Endodermal cell (in vitro differentiated cells): Measurements from ENCODE around the gene DBP. TPM values are rescaled to one million over a fixed set of nuclear protein-coding genes. Genes with fewer than 3 reads are reported as not detected.

Experiments
- DNase-seq: peaks from one replicate; pipeline ENCODE4 v3.0.0-alpha.2; 2017
- H3K27ac ChIP-seq: 2 replicates; pipeline ENCODE4 v1.5.1; 2013; ENCODE audit warnings: mild to moderate bottlenecking, low read depth, low read length, moderate library complexity
- H3K27me3 ChIP-seq: 2 replicates; pipeline ENCODE4 v1.6.1; 2013; ENCODE audit warnings: mild to moderate bottlenecking, low read length, moderate library complexity; ENCODE audit not compliant: insufficient read depth, control insufficient read depth, poor library complexity, severe bottlenecking
- H3K36me3 ChIP-seq: 2 replicates; pipeline ENCODE4 v1.7.0; 2013; ENCODE audit warnings: mild to moderate bottlenecking, low read length, moderate library complexity; ENCODE audit not compliant: control insufficient read depth, insufficient read depth
- H3K4me1 ChIP-seq: one replicate; pipeline ENCODE4 v1.7.0; 2013; ENCODE audit warnings: low read length; ENCODE audit not compliant: control insufficient read depth, insufficient read depth
- H3K4me3 ChIP-seq: 2 replicates; pipeline ENCODE4 v1.5.1; 2013; ENCODE audit warnings: mild to moderate bottlenecking, low read length, moderate library complexity
- H3K9ac ChIP-seq: 2 replicates; pipeline ENCODE4 v1.6.1; 2013; ENCODE audit warnings: mild to moderate bottlenecking, low read length, moderate library complexity; ENCODE audit not compliant: poor library complexity, severe bottlenecking; ENCODE audit errors: extremely low read depth
- H3K9me3 ChIP-seq: 2 replicates; pipeline ENCODE4 v1.6.1; 2013; ENCODE audit warnings: mild to moderate bottlenecking, low read length, moderate library complexity; ENCODE audit not compliant: control insufficient read depth
- H3K27ac Mint-ChIP-seq: 2 replicates; pipeline ENCODE4 v1.8.0; 2020; ENCODE audit warnings: mixed read lengths
- H3K27me3 Mint-ChIP-seq: 2 replicates; pipeline ENCODE4 v1.8.0; 2021; ENCODE audit warnings: mild to moderate bottlenecking, mixed read lengths; ENCODE audit not compliant: insufficient read depth
- H3K36me3 Mint-ChIP-seq: 2 replicates; pipeline ENCODE4 v1.8.0; 2020; ENCODE audit warnings: low read depth, mixed read lengths
- H3K4me1 Mint-ChIP-seq: 2 replicates; pipeline ENCODE4 v1.8.0; 2020; ENCODE audit warnings: mixed read lengths
- H3K4me3 Mint-ChIP-seq: 2 replicates; pipeline ENCODE4 v1.8.0; 2020; ENCODE audit warnings: mild to moderate bottlenecking, moderate library complexity, mixed read lengths
- H3K9me3 Mint-ChIP-seq: 2 replicates; pipeline ENCODE4 v1.8.0; 2020; ENCODE audit warnings: mild to moderate bottlenecking, mixed read lengths
- WGBS, 2 experiments: methylation state at CpG; one replicate each; pipeline versions ENCODE4 v1.1.5 to v1.1.7; 2013; ENCODE audit warnings: missing lambda C conversion rate in 2 of 2, mixed read lengths in 1 of 2; ENCODE audit not compliant: insufficient coverage in 1 of 2, insufficient read length in 1 of 2; 5-methylcytosine and 5-hydroxymethylcytosine counted together
- total RNA-seq, 2 donors: library from RNA; stranded (reverse); fragmentation: NEBNext Ultra II Directional in 1 of 2; extraction: Animal tissue kit (Norgen Biotek cat#: 25700) in 1 of 2; gene quantifications; 2 replicates in 1 of 2; 3 replicates in 1 of 2; pipeline ENCODE4 v1.2.1, GENCODE V29; 2021
- TF ChIP-seq, protein P1 (sequence below): fragments of 200-600 bp; sonication (generic); conservative IDR thresholded peaks from 2 replicates; pipeline ENCODE4 v1.5.0; 2021; ENCODE audit warnings: antibody characterized with exemption, mild to moderate bottlenecking

Gene DBP
- total RNA-seq, 2 donors from 2014 or later: 5.3 to 13.1 TPM

DNA sequence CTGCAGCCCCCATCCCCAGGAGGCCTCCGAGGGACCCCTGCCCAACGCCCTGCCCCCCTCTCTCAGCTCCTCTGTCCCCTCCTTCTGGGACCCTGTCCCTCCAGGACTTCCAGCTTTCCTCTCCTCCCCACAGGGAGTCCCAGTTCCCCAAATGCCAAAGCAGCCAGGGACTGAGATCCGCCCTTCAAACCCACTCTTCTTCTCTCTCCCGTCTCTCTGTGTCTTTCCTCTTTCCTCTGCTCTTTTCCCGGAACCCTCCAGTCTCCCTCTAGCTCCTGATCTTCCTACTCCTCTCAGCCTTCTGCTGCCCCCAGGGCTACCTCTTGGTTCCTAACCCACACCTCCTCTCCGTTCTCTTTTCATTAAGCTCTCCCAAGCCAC, 8.4 kb upstream of the DBP start:
- Histone ChIP-seq H3K9ac (peak overlapping the region; percentile 40), H3K4me1 (no peaks in the 10 kb centered on the region), H3K9me3 (no peaks in the 10 kb centered on the region), H3K4me3 (peak overlapping the region; percentile 86), H3K27me3 (no peaks in the 10 kb centered on the region), H3K36me3 (no peaks in the 10 kb centered on the region), H3K27ac (peak overlapping the region; percentile 58)
- no peaks in the 10 kb centered on the region for H3K9me3 Mint-ChIP-seq
- DNase-seq: peak; percentile 83
- peaks cover 7% of the 10 kb centered on the region for H3K4me1 Mint-ChIP-seq
- H3K27me3 Mint-ChIP-seq: peaks cover 8% of the 10 kb centered on the region
- H3K4me3 Mint-ChIP-seq: peak overlapping the region; percentile 76
- H3K36me3 Mint-ChIP-seq: peaks cover 14% of the 10 kb centered on the region
- peak overlapping the region; percentile 87 for H3K27ac Mint-ChIP-seq
- TF ChIP-seq, protein P1, sequence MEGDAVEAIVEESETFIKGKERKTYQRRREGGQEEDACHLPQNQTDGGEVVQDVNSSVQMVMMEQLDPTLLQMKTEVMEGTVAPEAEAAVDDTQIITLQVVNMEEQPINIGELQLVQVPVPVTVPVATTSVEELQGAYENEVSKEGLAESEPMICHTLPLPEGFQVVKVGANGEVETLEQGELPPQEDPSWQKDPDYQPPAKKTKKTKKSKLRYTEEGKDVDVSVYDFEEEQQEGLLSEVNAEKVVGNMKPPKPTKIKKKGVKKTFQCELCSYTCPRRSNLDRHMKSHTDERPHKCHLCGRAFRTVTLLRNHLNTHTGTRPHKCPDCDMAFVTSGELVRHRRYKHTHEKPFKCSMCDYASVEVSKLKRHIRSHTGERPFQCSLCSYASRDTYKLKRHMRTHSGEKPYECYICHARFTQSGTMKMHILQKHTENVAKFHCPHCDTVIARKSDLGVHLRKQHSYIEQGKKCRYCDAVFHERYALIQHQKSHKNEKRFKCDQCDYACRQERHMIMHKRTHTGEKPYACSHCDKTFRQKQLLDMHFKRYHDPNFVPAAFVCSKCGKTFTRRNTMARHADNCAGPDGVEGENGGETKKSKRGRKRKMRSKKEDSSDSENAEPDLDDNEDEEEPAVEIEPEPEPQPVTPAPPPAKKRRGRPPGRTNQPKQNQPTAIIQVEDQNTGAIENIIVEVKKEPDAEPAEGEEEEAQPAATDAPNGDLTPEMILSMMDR: no peak
- WGBS, 2 experiments: 0 to 1% methylated on average over 6 of the region's 6 CpGs

DNA sequence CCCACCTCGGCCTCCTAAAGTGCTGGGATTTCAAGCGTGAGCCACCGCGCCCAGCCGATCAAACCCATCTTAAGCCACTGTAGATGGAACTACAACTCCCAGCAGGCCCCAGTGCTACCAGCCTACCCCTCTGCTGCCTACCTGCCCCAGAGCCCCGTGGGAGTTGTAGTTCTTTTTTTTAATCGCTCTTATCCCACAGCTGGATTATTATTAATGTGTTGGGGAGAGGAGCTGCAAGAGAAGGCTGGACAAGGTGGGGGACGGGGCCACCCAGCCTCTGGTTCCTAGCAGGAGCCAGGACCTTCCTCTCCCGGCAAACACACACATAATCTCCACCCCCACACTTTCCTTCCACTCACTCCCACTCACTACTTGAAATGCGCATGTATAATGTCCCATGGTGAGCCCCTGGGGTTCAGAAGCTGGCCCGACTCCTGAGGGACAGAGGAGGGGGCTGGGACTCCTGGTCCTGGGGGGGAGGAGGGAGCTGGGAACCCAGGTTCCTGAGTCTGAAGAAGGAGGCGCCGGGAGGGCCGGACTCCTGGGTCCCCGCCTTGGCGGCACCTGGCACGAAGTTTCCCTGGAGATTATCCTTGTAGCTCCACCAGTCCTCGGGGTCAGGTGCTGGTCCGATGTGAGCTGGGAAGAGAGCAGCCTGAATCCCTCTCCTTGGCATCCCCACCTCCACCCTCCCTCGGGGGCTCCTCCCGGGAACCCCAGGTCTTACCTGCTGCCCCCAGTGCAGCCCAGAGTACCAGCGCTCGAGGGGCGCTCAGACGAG, 7.8 kb upstream of the DBP start:
- Mint-ChIP-seq H3K36me3 (peaks cover 15% of the 10 kb centered on the region), H3K9me3 (no peaks in the 10 kb centered on the region), H3K4me1 (peaks cover 8% of the 10 kb centered on the region), H3K27me3 (peaks cover 12% of the 10 kb centered on the region), H3K27ac (peak overlapping the region; percentile 87), H3K4me3 (peak overlapping the region; percentile 76)
- Histone ChIP-seq H3K27me3 (no peaks in the 10 kb centered on the region), H3K27ac (no peak overlapping the region), H3K9ac (peak overlapping the region; percentile 40), H3K4me3 (peak overlapping the region; percentile 86), H3K4me1 (no peaks in the 10 kb centered on the region), H3K36me3 (no peaks in the 10 kb centered on the region), H3K9me3 (no peaks in the 10 kb centered on the region)
- 0 to 4% methylated on average over 9 to 23 of the region's 25 CpGs for WGBS, 2 experiments
- peak; percentile 90 for DNase-seq
- TF ChIP-seq, protein P1: no peak

DNA sequence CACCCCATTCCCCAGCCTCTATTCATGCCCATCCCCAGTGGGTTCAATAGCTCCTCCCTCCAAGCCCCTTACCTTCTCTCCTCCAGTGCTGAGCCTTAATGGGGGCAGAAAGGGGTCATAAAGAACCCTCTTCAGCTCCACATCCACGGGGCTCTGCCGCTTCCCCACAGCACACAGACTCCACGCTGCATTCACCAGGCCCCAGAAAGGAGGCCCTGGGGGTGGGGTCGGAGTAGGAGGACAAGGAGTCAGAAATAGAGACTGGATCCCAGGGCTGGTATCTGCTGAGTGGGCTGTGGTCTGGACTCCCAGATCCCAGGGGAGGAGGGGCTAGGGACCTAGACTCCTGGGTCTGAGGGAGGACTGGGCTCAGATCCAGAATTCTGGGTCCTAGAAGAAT, 7.2 kb upstream of the DBP start:
- TF ChIP-seq, protein P1: no peak
- Histone ChIP-seq H3K9ac (no peak overlapping the region), H3K4me1 (no peaks in the 10 kb centered on the region), H3K4me3 (peak overlapping the region; percentile 86), H3K27me3 (no peaks in the 10 kb centered on the region), H3K9me3 (no peaks in the 10 kb centered on the region), H3K27ac (no peak overlapping the region), H3K36me3 (no peaks in the 10 kb centered on the region)
- no peaks in the 10 kb centered on the region for H3K9me3 Mint-ChIP-seq
- H3K36me3 Mint-ChIP-seq: peaks cover 19% of the 10 kb centered on the region
- peaks cover 19% of the 10 kb centered on the region for H3K27me3 Mint-ChIP-seq
- H3K4me1 Mint-ChIP-seq: peaks cover 12% of the 10 kb centered on the region
- WGBS, 2 experiments: 67 to 87% methylated on average over 3 to 4 of the region's 4 CpGs
- H3K27ac Mint-ChIP-seq: no peak overlapping the region
- H3K4me3 Mint-ChIP-seq: peak overlapping the region; percentile 76
- DNase-seq: no peak
